ENCODE data around the gene TP53. TPM values are rescaled to one million over a fixed set of nuclear protein-coding genes. Genes with fewer than 3 reads are reported as not detected.

The TP53 gene
- total RNA-seq, 5 donors from 2014 or later (not counting 1 experiment from before 2014, with no cell fraction given): 65.1 to 108 (median 93.5) TPM

DNA sequence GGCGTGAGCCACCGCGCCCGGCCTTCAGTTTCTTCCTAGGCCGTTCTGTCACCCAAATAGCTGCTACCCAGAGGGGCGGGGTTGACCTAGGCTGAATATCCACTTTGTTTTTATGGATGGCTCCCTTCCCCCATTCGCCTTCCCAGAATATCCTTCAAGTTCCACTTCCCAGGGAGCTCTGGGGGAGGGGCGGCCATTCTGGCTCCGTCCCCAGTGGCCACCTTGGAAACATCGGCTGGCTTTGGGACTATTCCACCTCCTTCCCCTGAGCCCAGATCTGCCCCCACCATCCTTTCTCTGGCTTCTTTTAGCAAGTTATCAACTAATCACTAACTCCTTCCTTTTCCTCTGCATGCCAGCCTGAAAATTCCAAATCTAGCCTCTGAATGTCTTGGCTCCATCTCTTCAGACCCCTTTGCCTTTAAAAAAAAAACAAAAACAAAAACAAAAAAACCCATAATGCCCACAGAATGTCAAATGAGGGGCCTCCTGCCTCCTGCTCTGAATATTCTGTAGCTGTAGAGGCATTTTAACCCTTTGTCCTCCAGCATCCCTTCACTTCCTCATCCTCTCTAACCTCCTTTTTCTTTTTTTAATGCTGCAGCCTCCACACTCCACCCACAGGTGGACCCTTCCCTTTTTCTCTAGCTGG, 30.2 kb downstream of the TP53 start:
- POLR2A ChIA-PET: no interaction called here
- H3K4me1 ChIP-seq (ENCODE audit: control insufficient read depth in 1 of 2, extremely low read depth in 1 of 2, insufficient read depth in 2 of 2, low read length in 2 of 2): no peaks in the 10 kb centered on the region
- Mint-ChIP-seq H3K4me3 (no peak overlapping the region), H3K9me3 (no peaks in the 10 kb centered on the region), H3K27ac (no peak overlapping the region), H3K4me1 (peaks cover 0 to 7% (median 0%) of the 10 kb centered on the region in 3 donors), H3K36me3 (no peaks in the 10 kb centered on the region), H3K27me3 (peaks cover 0 to 12% of the 10 kb centered on the region in 2 donors)
- H3K36me3 ChIP-seq (ENCODE audit: control insufficient read depth in 2 of 2, extremely low read depth in 1 of 2, insufficient read depth in 1 of 2, low read length in 1 of 2): no peaks in the 10 kb centered on the region
- 77% methylated on average over 8 of the region's 10 CpGs for whole genome bisulfite sequencing (ENCODE audit: insufficient coverage)
- no peak for ATAC-seq (replicated peaks in 1 of 4)
- H3K9me3 ChIP-seq: no peaks in the 10 kb centered on the region
- no peak overlapping the region for H3K4me3 ChIP-seq (ENCODE audit: control insufficient read depth in 1 of 2, extremely low read depth in 1 of 2, low read length in 1 of 2)
- H3K27ac ChIP-seq (ENCODE audit: low read length): no peak overlapping the region
- peaks cover 0 to 27% of the 10 kb centered on the region in 2 experiments for H3K27me3 ChIP-seq (replicated peaks in 1 of 2; ENCODE audit: control insufficient read depth in 2 of 2, extremely low read depth in 1 of 2, insufficient read depth in 2 of 2, low read length in 1 of 2)
- DNase-seq: no peak
- CTCF ChIA-PET: no interaction called here

DNA sequence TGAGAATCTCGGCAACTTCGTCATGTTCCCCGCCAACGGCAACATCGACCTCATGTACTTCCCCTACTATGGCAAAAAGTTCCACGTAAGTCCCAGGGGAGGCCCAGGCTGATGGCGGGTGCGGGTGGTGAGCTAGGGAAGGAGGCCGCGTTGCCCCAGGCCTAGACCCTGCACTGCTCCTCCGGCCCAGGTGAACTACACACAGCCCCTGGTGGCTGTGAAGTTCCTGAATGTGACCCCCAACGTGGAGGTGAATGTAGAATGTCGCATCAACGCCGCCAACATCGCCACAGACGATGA, 31.8 kb downstream of the TP53 start:
- Histone ChIP-seq H3K9me3 (no peaks in the 10 kb centered on the region), H3K4me3 (ENCODE audit: control insufficient read depth in 1 of 2, extremely low read depth in 1 of 2, low read length in 1 of 2) (no peak overlapping the region), H3K36me3 (ENCODE audit: control insufficient read depth in 2 of 2, extremely low read depth in 1 of 2, insufficient read depth in 1 of 2, low read length in 1 of 2) (no peaks in the 10 kb centered on the region), H3K27ac (ENCODE audit: low read length) (no peak overlapping the region), H3K27me3 (replicated peaks in 1 of 2; ENCODE audit: control insufficient read depth in 2 of 2, extremely low read depth in 1 of 2, insufficient read depth in 2 of 2, low read length in 1 of 2) (peaks cover 0 to 43% of the 10 kb centered on the region in 2 experiments), H3K4me1 (ENCODE audit: control insufficient read depth in 1 of 2, extremely low read depth in 1 of 2, insufficient read depth in 2 of 2, low read length in 2 of 2) (peaks cover 0 to 15% of the 10 kb centered on the region in 2 experiments)
- DNase-seq (no peak), ATAC-seq (replicated peaks in 1 of 4) (no peak)
- ChIA-PET POLR2A (no interaction called here), CTCF (no interaction called here)
- Mint-ChIP-seq H3K4me1 (peaks cover 5 to 17% (median 9%) of the 10 kb centered on the region in 3 donors), H3K9me3 (no peaks in the 10 kb centered on the region), H3K27me3 (peaks cover 7 to 23% of the 10 kb centered on the region in 2 donors), H3K27ac (no peak overlapping the region), H3K36me3 (no peaks in the 10 kb centered on the region), H3K4me3 (no peak overlapping the region)
- 93% methylated on average over 8 of the region's 17 CpGs for WGBS (ENCODE audit: insufficient coverage)

DNA sequence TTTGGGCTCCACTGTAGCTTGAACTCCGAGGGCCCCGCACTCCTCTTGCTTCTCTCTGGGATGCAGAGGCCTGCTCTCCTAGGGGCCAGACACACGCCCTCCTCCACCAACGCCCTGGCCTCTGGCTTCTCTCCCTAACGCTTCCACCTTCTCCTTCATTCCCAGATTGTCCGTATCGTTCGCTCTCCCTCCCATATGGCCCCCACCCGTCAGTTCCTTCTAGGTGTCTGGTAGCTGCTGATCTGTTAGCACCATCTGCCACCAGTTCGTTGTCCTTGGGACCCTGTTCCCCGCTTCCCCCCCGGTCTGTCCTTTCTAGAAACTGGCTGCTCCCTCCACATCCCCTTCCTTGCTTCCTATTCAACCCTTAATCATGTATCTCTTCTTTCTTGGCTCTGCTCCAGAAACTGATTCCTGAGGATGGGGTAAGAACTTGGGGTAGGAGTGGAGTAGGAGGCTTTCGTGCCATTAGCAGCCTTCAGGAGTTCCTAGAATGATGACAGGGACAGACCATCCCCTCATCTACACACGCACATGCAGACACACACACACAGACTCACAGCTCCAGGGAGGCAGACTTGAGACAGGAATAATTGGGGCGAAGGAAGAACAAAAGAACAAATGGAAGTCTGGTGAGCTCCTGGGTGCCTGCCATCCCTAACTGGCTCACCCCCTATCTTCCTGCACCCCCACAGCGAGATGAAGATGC, 32.3 kb downstream of the TP53 start:
- no peak for DNase-seq
- H3K4me3 ChIP-seq (ENCODE audit: control insufficient read depth in 1 of 2, extremely low read depth in 1 of 2, low read length in 1 of 2): no peak overlapping the region
- Mint-ChIP-seq H3K36me3 (no peaks in the 10 kb centered on the region), H3K27ac (no peak overlapping the region), H3K4me3 (no peak overlapping the region), H3K27me3 (peaks cover 12 to 28% of the 10 kb centered on the region in 2 donors), H3K9me3 (no peaks in the 10 kb centered on the region), H3K4me1 (peaks cover 10 to 22% (median 14%) of the 10 kb centered on the region in 3 donors)
- ATAC-seq (replicated peaks in 1 of 4): no peak
- ChIA-PET CTCF (interaction anchor here in 1 of 2 donors (1.1 kb wide), 1 partner anchor 33 kb away, joined by 4 read pairs; the partner anchor contains the start of gene TP53), POLR2A (interaction anchor here in 1 of 2 donors (0.5 kb wide), 1 partner anchor 258 kb away, joined by 7 read pairs; no protein-coding TSS in a partner anchor)
- H3K27ac ChIP-seq (ENCODE audit: low read length): no peak overlapping the region
- 85% methylated on average over 9 of the region's 16 CpGs for WGBS (ENCODE audit: insufficient coverage)
- H3K27me3 ChIP-seq (replicated peaks in 1 of 2; ENCODE audit: control insufficient read depth in 2 of 2, extremely low read depth in 1 of 2, insufficient read depth in 2 of 2, low read length in 1 of 2): peaks cover 0 to 48% of the 10 kb centered on the region in 2 experiments
- H3K36me3 ChIP-seq (ENCODE audit: control insufficient read depth in 2 of 2, extremely low read depth in 1 of 2, insufficient read depth in 1 of 2, low read length in 1 of 2): no peaks in the 10 kb centered on the region
- H3K9me3 ChIP-seq: no peaks in the 10 kb centered on the region
- H3K4me1 ChIP-seq (ENCODE audit: control insufficient read depth in 1 of 2, extremely low read depth in 1 of 2, insufficient read depth in 2 of 2, low read length in 2 of 2): peaks cover 0 to 20% of the 10 kb centered on the region in 2 experiments

DNA sequence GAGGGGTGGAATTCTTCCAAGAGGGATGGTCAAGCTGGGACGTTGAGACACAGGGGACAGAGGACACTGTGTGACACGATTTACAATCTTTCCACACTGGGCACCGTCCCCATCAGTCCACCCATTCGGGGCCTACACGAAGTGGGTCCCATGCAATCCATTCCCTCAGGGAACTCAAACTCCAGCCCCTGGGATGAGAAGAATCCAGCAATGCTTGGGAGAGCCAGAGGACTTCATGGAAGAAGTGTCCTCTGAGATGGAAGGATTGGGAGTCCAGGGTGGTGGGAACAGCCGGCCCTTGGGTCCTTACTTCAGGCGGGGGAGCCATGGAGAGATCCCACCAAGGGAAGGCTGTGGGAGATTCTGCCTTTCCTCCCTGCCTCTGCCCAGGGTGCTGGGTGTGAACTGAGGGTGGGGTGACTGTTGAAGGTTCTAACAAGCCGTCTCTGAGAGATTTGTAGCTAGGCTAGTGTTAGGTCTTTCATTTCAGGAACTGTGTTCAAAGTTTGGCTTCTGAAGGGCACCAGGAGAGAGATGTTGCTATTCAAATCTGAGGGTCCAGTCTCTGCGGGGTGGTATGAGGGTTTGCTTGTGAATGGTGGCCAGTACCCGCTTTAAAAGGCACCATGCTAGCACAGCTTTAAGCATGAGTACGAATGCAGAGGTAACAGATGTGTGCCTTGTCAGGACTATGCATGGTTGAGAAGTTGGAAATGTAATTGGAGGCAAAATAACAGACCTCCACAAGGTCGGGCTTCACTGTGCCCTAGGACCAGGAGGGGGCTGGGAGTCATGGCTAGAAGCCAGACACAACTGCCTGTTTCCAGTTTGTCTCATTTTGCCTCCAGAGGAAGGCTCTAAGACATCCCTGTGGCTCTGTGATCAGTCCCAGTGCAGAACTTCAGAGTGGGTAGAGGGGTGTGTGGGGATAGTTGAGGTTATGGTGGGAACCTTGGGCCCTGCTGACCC, 34.6 kb downstream of the TP53 start:
- H3K4me1 Mint-ChIP-seq: peaks cover 12 to 25% (median 18%) of the 10 kb centered on the region in 3 donors
- no peaks in the 10 kb centered on the region for H3K9me3 Mint-ChIP-seq
- ChIA-PET POLR2A (no interaction called here), CTCF (interaction anchor here in 1 of 2 donors (3.4 kb wide), 1 partner anchor 35 kb away, joined by 22 read pairs; the partner anchor contains the start of genes TP53 and WRAP53)
- Histone ChIP-seq H3K9me3 (no peaks in the 10 kb centered on the region), H3K4me3 (ENCODE audit: control insufficient read depth in 1 of 2, extremely low read depth in 1 of 2, low read length in 1 of 2) (no peak overlapping the region), H3K36me3 (ENCODE audit: control insufficient read depth in 2 of 2, extremely low read depth in 1 of 2, insufficient read depth in 1 of 2, low read length in 1 of 2) (no peaks in the 10 kb centered on the region), H3K27ac (ENCODE audit: low read length) (no peak overlapping the region), H3K27me3 (replicated peaks in 1 of 2; ENCODE audit: control insufficient read depth in 2 of 2, extremely low read depth in 1 of 2, insufficient read depth in 2 of 2, low read length in 1 of 2) (peaks cover 0 to 61% of the 10 kb centered on the region in 2 experiments), H3K4me1 (ENCODE audit: control insufficient read depth in 1 of 2, extremely low read depth in 1 of 2, insufficient read depth in 2 of 2, low read length in 2 of 2) (peaks cover 0 to 23% of the 10 kb centered on the region in 2 experiments)
- H3K36me3 Mint-ChIP-seq: no peaks in the 10 kb centered on the region
- peak overlapping the region in 2 of 3 donors; percentile 52 to 88 for H3K4me3 Mint-ChIP-seq
- DNase-seq (no peak), ATAC-seq (replicated peaks in 1 of 4) (no peak)
- 74% methylated on average over 8 of the region's 12 CpGs for WGBS (ENCODE audit: insufficient coverage)
- no peak overlapping the region for H3K27ac Mint-ChIP-seq
- H3K27me3 Mint-ChIP-seq: peaks cover 14 to 44% of the 10 kb centered on the region in 2 donors

DNA sequence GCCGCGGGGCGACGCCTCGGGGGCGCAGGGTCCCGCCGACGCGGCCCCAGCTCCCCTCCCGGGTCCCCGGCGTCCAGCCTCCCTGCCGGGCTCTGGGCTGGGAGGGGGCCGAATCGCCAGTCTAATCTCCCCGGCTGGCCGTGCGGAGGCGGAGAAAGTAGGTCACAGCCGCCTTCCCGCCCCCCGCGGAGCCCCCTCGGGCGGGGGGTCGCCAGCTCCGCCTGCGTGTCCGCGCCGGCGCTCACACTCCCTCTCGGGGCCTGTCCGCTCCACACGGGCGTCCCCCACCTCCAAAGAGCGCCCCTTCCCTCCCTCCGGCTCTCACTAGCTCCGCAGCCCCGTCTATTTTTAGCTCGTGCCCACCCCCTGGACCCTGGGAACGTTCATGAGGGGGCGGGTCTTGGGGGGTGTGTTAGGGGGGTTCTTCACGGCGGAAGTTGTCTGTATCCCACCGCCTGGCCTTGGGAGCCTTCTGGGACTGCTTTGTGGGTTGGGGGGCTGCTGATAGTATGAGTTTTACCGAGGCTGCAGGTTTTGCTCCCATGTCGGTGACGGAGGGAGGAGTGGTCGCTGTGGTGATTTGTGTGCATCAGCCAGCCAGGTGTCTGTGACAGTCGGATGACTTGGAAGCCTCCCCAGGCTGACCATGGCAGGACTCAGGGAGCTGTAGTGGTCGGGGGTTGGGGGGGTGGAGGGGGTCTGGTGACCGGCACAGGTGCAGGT, 35.5 kb downstream of the TP53 start:
- H3K4me3 ChIP-seq (ENCODE audit: control insufficient read depth in 1 of 2, extremely low read depth in 1 of 2, low read length in 1 of 2): peak overlapping the region; percentile 31 to 73
- ChIA-PET CTCF (interaction anchor here (0.6 to 3.4 kb wide), 2 partner anchors 36 to 459 kb away, joined by 3 to 22 read pairs; partner anchors contain the start of genes TP53 (in 1 of the 2) and WRAP53 (in 1 of the 2)), POLR2A (no interaction called here)
- no peak overlapping the region for H3K27ac Mint-ChIP-seq
- H3K9me3 Mint-ChIP-seq: no peaks in the 10 kb centered on the region
- H3K36me3 Mint-ChIP-seq: no peaks in the 10 kb centered on the region
- peaks cover 0 to 23% of the 10 kb centered on the region in 2 experiments for H3K4me1 ChIP-seq (ENCODE audit: control insufficient read depth in 1 of 2, extremely low read depth in 1 of 2, insufficient read depth in 2 of 2, low read length in 2 of 2)
- H3K4me1 Mint-ChIP-seq: peaks cover 12 to 25% (median 18%) of the 10 kb centered on the region in 3 donors
- no peaks in the 10 kb centered on the region for H3K9me3 ChIP-seq
- H3K27me3 Mint-ChIP-seq: peaks cover 14 to 50% of the 10 kb centered on the region in 2 donors
- peaks cover 0 to 65% of the 10 kb centered on the region in 2 experiments for H3K27me3 ChIP-seq (replicated peaks in 1 of 2; ENCODE audit: control insufficient read depth in 2 of 2, extremely low read depth in 1 of 2, insufficient read depth in 2 of 2, low read length in 1 of 2)
- peak overlapping the region; percentile 52 to 88 (median 63) for H3K4me3 Mint-ChIP-seq
- WGBS (ENCODE audit: insufficient coverage): 11% methylated on average over 41 of the region's 54 CpGs
- DNase-seq (no peak), ATAC-seq (replicated peaks in 1 of 4) (no peak)
- no peaks in the 10 kb centered on the region for H3K36me3 ChIP-seq (ENCODE audit: control insufficient read depth in 2 of 2, extremely low read depth in 1 of 2, insufficient read depth in 1 of 2, low read length in 1 of 2)
- no peak overlapping the region for H3K27ac ChIP-seq (ENCODE audit: low read length)
